ENCODE measurements around the gene NID1.

DNA sequence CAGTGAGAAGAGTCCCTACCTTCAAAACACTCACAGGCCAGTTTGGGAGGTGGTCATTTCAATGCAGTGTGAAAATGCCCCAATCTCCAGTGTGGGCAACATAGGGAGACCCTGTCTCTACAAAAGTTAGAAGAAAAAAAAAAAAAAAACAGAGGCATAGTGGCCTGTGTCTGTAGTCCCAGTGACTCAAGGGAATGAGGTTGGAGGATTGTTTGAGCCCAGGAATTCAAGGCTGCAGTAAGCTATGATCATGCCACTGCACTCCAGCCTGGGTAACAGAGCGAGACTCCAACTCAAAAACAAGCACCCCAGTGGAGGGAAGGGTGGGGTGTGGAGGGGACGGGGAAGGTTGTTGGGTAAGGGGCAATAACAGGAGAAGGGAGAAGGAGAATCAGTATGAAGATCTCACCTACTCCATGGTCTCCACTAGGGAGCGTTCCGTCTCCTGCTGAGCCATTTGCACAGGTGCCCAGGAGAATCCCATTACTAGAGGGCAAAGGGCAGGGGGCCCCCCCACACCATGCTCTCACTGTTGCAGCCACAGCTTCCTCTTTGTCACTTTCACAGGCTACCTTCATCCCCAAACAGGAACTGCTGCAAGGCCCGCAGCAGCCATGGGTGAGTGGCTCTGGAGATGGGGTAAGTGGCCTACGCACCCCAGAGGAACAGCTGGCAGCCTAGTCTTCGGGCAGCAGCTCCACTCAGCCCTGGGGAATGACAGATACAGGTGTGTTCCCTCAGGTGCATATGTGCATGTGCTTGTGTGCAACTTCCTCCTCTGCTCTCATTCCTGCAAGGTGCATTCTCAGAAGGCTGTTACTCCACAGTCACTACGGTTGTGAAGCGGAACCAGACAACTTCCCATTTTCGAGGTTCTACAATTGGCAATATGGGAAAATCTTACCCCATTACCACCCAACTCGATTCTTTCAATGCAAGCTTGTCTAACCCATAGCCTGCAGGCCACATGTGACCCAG, 110.3 kb downstream of the NID1 start:
- TF ChIP-seq EZH2phosphoT487 (IDR thresholded peaks at IDR 0.05; ENCODE audit: borderline replicate concordance, low read length), result no peak
- TF ChIP-seq EZH2 (IDR thresholded peaks at IDR 0.05; ENCODE audit: low read length, unreplicated experiment), result no peak
